GM19099 (cell line): ENCODE results near the gene PIP5KL1.

Source experiments
- POLR2A ChIP-seq: IDR thresholded peaks from 3 replicates; pipeline ENCODE4 v1.6.1; 2011; ENCODE audit warnings: low read depth; ENCODE audit not compliant: insufficient read length; ENCODE audit errors: extremely low read depth

The PIP5KL1 gene

DNA sequence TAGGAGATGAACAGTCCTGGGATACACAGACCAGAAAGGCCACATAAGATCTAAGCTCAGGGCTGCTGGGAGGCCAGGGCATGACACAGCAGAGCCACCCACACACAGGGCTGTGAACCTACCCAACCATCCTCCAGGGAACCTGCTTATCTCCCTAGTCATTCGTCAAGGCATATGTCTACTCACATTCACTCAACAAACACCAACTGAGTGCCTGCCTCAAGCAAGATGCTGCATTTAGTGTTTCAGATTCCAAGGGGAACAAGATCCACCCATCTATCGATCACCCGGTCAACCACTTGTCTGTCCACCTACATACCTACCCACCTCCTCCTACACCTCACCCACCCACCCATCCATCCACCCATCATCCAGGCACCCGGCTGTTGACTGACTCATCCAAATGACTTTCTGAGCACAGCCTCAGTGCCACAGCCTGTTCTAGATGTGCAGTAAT, 5.2 kb upstream of the PIP5KL1 start:
- TF ChIP-seq POLR2A: no peak

DNA sequence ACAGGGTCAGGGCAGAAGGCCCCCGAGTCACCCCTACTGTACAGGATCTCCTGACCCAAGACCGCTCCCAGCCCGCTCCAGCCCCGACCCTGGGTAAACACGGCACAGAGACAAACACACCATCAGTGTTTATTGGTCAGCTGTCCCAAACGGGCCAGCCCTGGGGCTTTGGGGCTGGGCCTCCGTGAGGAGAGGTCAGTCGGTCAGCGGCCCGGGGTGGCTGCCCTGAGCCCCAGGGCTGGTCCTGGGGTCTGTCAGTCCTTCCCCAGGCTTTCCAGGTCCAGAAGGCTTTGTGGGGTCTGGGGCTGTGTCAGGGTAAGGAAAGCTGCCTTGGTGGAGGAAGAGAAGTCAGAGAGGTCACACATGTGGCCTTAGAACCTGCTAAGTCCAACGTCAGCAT, 4.4 kb upstream of the PIP5KL1 start:
- TF ChIP-seq POLR2A: no peak

DNA sequence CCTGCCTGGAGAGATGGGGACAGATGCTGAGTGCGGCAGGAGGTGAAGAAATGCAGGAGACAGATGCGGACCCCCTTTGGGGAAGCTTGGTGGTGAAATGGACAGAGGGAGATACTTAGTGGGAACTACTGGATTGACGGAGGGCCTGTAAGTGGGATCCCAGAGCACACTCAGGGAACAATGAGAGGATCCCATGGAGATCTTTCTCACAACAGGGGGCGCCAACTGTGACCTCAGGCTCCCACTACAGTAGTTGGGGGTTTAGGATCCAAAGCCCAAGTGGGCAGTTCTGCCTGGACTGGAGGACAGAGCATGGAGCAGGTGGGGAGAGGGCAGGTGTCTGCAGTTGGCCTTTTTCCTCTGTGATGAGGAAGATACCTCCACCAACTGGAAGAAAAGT, 3.7 kb upstream of the PIP5KL1 start:
- TF ChIP-seq POLR2A: no peak

DNA sequence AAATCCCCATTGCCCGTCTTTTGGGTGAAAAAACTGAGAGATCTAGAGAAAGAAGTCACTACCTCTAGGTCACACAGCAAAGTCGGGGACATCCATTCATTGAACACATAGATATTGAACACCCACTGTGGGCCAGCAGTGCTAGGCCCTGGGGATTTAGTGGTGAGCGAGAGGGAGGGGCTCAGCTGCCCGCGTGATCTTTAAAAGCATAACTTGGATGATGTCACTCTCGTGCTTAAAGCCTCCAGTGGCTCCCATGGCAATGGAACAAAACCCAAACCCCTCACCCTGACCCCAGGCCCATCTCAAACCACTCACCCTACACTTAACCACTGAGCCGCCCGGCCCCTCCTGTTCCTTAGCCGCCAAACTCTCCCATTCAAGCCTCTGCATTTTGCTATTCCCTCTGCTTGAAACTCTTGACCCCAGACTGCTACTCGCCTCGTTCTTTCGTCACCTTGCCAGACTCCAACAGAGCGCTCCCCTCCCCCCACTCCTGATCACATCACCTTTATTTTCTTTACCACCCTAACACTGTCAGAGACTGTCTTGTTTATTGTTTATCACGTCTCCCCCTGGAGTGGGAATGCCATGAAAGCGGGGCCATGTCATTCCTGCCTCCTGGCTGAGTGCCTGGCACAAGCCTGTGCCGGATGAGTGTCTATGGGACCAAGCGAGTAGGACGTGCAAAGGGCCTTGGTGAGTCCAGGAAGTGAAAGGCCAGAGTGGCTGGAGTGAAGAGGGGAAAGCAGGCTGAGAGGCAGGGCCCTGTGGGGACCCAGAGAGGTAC, 710 bp upstream of the PIP5KL1 start:
- TF ChIP-seq POLR2A: no peak

DNA sequence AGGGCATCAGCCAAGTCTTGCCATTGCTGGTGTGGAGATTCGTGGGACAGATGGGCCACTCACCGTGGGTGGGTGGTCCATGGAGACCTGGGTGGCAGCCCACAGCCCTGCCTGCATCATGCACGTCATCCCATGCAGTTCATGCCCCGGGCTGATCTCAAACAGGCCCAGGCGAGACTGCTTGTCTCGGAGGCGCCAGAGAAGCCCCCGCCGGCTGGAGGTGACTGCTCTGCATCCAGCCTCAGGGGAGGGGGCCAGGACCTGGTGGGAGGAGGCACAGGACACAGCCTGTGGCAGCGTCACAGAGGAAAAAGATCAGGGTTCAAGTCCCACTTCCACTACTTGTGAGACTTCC, 975 bp downstream of the PIP5KL1 start:
- TF ChIP-seq POLR2A: no peak

DNA sequence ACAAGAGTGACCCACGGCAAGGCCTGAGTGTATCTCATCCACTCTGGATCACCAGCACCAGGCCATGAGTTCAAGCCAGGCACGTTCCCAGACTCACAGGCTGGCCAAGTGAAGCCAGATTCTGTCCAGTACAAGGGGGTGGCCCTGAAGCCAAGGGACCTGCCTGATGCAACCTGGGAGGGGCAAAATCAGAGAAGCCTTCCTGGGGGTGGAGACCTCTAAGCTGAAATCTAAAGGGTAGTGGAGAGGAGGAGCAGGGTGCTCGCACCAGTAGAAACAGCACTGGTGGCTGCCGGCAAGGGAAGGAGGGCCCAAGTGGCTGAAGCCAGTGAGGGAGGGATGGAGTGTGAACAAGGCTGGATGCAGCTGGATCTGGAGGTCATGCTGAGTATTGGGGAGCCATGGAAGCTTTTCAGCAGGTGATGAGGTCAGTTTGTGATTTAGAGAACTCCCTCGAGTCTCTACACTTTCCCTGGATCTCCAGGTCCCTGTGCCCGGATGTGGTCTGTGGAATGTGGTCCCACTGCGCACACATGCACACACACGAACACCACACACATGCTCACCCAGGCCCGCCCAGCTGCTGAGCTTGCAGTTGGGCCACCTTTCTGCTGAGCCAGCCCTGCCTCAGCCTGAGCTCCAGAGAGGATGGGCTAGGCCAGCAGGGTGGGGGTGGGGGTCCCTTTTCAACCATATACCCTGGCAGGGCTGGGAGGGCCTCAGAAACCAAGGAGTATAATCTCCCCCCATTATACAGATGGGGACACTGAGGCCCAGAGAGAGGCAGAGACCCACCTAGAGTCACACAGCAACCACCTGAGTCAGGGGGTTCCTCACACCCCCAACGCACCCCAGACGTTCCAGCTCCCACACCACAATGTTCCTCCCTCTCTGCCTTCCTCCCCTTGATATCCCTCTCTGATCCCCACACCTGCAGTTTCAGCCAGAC, 1.6 kb downstream of the PIP5KL1 start:
- TF ChIP-seq POLR2A: no peak

DNA sequence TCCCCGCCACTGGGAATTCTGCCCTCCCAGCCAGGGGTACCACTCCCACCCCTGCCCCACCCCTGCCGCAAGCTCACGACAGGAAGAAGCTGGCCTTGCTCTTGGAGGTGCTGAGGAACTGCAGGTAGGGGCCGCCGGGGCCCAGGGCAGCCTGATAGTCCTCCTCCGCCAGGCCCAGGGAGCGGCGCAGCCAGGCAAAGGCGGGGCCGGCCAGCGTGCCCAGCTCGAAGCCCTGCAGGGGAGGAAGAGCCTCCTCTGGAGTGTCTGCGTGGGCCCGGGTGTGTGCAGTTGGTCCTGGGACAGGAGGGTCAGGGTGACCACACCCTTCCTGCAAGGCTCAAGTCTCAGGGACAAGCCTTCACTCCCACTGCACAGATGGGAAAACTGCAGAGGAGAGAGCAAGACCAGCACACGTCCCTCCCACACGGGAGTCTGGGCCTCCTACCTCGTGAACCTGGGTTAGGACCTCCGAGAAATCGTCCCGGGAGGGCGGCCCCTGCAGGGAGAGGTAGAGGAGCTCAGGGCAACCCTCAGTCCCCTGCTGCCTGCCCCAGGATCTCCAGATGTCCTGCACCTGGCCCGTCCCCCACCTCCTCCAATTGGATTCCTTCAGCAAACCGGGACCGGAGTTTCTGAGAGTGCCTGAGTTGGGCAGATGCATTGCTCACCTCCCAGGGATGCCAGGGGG, 2.4 kb downstream of the PIP5KL1 start:
- TF ChIP-seq POLR2A: no peak

DNA sequence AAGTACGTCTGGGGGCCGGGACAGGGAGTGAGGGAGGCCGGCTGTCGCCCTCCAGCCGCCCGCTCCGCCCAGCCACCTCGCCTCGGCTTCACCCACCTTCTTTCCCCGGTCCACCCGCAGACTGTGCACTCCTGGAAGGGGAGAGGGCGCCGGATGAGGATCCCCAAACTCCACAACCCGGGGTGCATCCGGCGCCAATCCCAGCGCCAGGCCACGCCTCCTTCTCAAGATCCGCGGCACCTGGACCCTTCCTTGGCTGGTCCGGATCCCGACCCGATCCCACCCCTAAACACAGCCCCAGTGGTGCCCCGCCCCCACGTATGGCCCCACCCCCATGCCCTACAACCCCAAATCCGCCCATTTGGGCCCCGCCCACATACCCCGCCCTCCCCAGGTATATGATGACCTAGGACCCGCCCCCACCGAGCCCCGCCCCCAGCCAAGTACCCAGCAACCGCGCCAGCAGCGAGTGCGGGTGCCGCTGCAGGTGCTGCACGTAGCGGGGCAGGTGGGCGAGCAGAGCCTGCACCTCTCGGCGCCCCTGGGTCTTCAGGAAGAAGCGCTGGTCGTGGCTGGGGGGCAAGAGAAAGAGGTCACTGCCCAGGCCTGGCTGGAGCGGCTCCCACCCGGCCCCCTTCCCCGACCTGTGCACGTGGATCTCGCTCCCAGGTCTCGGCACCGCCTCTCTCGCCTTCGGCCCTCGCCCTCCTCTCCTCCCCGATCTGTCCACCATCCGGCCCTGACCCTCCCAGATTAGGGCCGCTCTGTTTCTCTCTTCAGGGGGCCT, 3.2 kb downstream of the PIP5KL1 start:
- no peak for TF ChIP-seq POLR2A

DNA sequence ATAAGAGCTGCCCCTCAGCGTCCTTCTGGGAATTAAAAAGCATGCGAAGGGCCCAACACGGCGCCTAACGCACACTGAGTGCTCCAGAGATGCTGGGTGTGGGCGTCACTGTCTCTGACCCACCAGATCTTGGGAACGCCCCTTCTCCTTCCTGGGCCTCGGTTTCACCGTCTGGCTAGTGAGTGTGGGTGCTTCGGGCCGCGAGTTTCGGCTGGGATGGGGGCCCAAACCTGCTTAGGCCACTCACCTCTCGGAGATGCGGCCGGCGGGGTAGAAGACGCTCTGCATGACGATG, 3.7 kb downstream of the PIP5KL1 start:
- no peak for TF ChIP-seq POLR2A

DNA sequence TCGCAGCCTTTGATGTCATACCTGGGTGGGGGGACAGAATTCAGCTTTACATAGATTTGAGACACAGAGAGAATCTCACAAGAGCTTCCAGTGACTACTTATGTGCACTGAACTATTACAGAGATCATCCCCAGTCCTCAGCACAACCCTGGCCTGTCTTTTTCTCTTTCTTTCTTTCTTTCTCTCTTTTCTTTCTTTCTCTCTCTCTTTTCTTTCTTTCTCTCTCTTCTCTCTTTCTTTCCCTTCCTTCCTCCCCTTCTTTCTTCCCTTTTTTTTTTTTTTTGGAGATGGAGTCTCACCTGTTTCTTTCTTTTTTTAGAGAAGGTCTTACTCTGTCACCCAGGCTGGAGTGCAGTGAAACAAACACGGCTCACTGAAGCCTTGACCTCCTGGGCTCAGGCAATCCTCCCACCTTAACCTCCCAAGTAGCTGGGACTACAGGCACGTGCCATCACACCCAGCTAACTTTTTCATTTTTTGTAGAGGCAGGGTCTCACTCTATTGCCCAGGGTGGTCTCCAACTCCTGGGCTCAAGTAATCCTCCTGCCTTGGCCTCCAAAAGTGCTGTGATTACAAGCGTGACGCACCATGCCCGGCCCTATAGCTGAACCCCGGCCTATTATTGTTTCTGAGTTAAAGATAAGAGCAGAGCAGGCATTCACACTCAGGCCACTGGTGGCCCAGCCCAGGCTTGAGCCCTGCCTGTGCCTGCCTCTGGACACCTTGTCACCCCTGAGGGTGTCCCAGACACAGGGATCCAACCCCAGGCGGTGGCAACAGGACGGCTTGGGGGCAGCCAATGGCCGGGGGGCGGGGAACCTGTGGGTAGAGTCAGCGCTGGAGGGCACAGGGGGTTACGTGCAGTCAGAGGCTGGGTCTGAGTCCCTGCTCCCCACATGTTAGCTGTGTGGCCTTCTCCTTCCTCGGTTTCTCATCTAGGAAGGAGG, 4.3 kb downstream of the PIP5KL1 start:
- no peak for TF ChIP-seq POLR2A

DNA sequence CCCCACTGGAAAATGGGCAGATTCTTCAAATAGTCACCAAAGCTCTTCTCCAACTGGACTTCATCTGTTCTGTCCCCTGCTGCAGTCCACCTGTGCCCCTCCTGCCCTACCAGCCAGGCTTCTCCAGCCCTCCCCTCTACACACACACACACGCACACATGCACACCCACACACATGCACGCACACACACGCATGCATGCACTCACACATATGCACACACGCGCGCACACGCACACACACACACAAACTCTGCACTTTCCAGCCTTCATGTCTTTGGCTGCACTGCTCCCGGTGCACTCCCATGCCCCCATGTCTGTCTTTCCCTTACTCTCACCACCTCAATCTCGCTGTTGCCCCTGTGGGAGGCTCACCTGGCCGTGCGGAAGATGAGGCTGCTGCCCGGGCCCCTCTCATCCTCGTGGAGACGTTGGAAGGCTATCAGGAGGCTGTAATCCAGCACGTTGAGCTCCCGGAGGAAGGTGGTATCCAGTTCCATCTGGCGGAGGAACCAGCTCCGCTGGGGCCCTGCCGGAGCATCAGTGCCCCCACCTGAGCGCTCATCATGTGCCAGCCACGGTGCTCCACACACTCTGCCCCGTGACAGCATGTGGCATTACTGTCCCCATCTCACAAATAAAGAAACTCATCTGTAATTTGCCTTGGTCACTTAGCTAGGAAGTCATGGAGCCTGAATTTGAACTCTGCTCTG, 5.7 kb downstream of the PIP5KL1 start:
- TF ChIP-seq POLR2A: no peak

DNA sequence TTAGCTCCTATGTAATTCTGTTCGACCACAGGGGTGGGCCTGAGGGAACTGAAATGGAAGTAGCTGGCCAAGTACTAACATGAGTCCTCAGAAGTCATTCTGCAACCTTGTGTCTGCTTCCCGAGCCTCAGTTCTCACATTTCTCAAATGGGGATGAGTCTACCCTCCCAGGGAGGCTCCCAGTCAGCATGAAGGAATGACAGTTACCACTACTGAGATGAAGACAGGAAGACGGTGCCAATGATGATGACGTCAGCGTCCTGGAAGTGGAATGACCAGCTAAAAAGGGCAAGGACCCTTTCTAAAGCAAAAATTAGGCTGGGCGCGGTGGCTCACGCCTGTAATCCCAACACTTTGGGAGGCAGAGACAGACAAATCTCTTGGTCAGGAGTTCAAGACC, 6.8 kb downstream of the PIP5KL1 start:
- no peak for TF ChIP-seq POLR2A

DNA sequence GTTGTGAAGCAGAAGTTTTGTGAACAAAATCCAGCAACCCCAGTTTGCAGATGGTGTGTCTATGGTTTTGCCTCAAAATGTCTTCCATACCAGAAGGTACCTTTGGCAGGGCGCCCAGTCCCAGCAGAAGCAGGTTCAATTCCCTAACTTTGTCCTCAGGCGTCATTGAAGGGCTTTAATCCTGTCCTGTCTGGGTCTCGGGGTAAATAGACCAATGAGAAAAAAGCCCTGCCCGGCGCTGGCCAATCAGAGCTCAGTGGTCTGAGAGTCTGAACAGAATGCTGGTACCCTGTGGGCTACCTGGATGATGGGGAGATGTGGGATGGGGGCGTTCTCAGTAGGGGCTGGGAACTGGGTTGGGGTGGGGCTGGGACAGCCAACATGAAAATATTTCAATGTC, 7.5 kb downstream of the PIP5KL1 start:
- TF ChIP-seq POLR2A: no peak
